DMS114 treated with DMSO at 0.1 percent for 48 hours (cell line): ENCODE measurements around the gene LAMA2.
"Not testable (repeated sequence)": the region's sequence is repeated elsewhere in the genome, so short reads cannot be mapped to it uniquely, and the experiment has no call there.

Source experiments
- DNase-seq: peaks from one replicate; lab custom pipeline; 2025; ENCODE audit not compliant: unreplicated experiment; lab: John Stamatoyannopoulos, UW

LAMA2 gene

DNA sequence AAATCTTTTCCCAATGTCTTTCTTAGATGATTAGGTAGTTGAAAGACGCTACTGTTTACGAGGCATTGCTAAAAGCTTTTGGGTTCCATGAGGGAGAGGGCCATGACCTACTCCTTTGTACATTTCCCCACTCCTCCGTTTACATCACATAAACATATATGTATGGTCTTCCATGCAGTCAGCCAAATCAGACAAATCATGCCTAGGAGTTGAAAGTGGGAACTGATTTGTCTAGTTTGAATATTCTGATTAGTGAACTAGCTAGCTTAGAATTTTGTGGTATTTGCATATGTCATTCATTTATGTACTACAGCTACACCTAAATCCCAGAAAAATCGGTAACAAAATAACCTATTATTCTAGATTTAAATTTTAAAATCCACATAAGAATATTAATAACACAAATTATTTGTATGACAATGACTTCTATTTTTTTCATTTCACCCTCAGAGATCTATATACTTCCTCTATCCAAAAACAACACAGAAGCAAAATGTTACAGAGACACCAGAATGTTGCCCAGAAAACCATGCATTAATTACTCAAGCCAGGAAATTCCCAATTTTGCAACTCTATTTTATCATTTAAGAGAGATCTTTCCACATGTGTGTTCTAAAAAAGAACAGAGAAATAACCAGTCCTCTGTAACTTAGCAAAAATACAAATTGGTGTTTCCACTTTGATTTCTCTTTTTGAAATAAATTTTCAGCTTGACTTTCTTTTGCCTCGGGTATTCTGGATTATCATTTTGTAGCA, 231.9 kb downstream of the LAMA2 start:
- no peak for DNase-seq

DNA sequence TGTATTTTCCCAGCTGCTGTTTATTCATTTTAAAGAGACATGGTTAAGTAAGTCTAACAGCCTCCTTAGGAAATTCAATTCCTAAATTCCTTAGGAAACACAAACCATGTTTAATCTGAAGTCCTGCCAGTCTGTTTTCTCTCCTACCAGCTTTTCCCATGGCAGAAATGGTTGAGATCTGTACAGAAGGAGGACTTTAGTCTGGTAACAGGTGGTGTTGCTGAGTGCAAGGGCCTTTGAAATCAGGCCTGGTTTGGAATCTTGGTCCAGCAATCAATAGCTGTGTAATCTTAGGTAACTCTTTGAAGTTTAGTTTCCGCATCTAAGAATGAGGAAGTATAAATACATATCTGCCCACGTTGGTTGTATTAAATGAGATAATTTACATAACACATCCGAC, 232.5 kb downstream of the LAMA2 start:
- DNase-seq, result no peak

DNA sequence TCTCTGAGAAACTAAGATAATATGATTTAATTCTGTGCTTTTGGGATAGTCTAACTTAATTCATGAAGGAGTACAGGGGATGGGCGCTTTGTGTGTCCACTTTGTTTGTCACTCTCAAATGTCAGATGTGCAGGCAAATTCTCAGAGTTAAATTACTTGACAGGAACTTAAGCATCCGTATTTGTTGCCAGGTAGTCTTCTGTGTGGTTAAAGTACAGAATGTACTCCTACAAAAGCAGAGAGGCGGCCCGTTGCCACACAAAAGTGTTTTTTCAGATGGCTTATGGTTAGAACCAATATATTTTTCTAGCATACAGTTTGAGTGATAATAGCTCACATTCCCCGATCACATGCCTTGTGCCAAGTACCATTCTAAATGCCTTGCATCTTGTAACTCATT, 234.4 kb downstream of the LAMA2 start:
- no peak for DNase-seq

DNA sequence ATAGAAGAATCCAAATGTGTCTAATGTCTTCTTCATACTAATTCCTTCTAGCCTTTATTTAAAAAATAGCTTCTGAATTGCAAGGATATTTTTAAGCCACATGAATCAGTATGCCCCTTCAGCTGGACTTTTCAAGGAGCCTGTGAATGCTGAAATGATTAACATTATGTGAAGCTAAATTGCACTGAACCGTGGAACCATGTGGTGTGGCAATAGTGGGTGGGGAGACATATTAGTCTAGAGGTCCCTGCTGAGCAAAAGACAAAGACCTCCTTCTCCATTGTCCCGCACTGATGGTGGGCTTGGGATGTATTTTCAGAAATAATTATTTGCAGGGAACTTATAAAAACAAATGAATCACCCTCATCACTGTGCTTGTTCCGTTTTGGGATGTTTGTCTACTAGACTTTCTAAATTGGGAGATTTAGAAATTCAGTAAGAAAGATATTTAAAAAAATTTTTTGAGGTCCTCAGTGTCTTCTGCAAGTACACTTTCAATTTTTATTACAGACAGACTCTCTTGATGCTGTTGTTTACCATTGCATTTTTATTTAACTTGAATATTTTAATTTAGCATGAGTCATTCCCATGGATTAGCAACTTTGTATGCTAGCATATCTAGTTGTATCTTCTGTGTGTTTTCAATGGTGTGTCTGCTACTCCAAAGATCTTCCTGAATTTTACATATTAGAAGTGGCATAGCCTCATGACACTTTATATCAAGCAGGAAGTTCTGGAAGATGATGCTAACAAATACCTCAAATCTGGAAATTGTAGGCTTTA, 238.1 kb downstream of the LAMA2 start:
- DNase-seq, result no peak

DNA sequence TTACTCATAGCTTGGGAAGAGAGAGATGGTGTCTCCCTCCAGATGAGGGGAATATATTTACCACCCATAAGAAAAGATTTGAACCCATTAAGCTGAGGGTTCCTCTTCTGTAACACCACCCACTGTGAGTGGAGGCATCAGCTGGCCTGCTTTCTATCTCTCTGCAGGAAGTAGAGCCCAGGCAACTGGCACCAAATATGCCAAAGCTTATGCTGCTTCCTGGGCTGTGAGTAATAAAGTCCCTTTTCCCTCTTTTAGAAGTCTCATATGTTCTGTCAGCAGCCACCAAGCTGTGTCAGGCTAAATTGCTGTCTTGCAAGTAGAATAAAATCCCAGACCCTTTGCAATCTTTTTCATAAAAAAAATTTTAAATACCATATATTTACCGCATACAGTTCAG, 241.4 kb downstream of the LAMA2 start:
- DNase-seq, result no peak

DNA sequence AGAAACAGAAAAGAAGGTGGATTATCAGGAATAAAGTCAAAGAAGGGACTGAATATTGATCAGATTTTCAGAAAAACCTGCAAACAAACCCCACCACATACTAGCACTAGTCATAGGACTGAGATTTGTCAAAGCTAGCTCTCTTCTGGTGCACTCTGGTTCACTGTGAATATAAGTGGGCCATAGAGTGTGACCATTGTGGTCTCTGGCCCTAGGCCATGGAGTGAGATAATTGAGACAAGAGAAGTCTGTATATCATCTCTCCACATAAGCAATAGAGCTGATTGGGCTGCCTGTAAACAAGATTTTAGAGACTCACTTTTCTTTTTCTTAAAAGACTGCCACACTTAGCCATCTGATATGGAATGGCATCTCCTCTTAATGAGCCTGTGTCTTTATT, 247.2 kb downstream of the LAMA2 start:
- no peak for DNase-seq

DNA sequence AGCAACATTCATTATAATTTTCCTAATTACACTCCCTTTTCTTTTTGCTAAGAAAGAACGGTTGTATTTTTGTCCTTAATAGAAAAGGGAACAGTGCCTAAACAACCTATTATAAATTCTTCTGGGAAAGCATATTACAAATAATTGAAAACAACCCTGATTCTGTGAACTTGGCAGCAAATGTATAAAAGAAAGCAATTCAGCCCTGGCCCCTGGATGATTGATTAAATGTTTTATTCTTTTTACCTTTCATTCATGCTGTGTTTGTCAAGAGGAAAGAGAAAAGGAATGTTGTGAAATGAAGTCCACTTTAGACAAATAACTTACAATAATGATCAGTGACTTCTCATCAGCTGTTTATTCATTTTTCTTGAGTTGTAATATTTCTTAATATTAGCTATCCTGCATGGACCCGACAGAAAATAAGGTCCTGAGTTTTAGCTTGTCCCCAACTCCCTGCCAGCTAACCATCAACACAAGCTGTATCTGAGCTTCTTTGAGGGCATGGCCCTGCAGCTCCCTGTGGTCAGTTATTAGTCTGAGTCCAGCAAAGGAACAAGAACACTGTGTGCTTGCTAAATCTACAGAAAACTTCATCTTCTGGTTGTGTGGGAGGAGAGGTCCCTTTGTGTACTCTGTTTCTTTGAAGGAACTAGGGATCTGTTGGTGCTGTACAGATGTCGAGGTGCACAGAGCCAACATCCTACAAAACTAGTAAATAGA, 248.2 kb downstream of the LAMA2 start:
- DNase-seq, result no peak

DNA sequence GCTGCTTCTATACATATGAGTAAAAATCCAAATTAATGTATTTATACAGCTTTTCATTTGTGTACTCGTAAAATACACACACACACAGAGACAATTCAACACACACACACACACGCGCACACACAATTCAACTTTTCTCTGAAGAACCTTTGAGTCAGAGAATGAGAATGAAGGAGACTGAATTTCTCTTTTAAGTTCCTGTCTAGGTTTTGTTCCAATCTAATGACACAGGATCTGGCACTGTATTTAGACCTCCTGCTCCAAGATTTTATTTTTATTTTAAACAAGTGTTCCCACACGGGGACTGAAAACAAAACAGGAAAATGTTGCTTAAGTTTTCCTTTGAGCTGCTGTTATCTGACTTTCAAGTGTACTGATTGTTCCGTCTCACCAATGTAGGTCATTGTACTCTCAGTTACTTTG, 250.8 kb downstream of the LAMA2 start:
- no peak for DNase-seq

DNA sequence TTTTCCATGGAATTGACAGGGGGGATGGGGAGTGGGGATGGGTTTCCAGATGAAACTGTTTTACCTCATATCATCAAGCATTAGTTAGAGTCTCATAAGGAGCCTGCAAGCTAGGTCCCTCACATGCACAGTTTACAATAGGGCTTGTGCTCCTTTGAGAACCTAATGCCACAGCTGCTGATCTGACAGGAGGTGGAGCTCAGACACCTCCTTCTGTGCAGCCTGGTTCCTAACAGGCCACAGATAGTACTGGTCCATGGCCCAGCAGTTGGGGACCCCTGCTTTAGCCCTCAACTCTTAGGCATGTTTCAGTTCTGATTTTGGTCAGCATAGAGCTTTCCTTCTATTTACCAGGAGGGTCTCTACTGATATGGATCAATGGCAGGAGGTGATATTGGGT, 251.6 kb downstream of the LAMA2 start:
- DNase-seq, result no peak

DNA sequence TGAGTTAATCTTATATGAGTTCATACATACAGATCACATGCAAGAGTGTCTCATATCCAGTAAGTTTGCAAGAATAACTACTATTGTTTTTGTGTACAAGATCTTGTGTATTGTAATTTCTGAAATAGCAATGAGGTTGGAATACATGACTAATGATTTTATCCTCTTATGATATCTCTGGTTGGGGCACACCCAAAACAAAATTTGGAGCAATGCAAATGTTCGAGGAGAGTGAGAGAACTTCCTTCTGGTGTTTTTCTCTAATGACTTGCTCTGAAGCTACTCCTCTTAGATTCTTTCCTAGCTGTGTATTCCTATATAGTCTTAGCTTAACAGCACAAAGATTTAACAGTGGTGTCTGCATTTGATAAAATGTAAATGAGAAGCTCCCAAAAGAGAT, 252.5 kb downstream of the LAMA2 start:
- DNase-seq, result no peak

DNA sequence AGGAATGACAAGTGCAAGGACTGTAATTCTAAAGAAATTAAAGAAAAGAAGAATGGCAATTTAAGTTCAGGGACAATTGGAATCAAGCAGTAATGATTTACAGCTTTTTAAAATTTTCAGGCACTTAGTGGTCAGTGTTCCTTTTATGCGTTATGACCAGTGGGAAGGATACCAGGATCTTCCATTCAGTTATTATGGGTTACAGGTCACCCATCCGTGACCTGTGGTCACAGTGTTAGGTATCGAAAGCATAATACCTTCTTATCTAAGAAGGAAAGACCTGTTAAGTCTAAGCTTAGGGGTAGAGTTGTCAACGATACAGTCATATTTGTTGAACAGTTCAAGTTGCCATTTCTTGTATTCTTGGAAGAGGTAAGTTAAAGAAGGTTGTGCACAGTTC, 253.8 kb downstream of the LAMA2 start:
- no peak for DNase-seq

DNA sequence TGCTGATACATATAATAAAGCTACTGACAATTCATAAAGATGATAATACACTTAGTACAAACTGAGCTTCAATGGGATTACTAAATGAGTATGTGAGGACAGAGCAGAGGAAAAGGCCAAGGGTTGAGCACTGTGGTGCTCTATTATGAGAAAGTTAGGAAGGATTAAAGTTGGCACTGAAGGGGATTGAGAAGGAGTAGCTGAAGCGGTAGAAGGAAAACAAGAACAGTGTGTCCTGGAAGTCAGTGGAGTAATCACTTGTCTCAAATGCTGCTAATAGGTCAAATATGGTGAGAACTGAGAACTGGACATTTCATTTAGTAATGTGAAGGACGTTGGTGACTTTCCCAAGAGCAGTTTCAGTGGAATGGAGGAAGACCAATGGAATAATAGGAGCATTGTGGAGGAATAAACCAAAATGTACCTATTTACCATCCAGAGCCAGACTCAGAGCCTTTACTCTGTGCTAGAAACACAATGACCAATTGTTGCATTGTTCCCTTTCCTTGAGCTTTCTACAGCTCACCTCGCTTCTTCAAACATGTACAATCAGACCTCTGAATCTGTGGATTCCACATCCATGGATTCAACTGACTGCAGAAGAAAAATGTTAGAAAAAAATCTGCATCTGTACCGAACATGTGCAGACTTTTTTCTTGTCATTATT, 255.9 kb downstream of the LAMA2 start:
- no peak for DNase-seq

DNA sequence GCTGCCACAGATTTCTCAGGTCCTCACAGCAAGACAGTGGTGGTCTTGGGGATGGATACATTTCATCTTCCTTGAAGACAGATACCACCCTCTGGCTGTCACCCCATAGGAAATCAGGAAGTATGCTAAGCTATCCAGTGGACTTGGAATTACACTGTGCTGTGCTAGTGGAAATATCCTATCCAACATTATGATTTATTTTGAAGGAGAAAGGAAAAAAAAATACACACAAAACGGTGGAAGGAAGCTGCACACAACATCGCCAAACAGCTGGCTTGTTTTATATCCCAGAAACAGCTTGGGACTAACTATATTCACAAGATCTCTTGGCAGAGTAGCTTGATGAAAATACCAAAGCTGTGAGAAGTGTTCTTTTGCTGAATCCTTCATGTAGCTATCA, 257.6 kb downstream of the LAMA2 start:
- no peak for DNase-seq

DNA sequence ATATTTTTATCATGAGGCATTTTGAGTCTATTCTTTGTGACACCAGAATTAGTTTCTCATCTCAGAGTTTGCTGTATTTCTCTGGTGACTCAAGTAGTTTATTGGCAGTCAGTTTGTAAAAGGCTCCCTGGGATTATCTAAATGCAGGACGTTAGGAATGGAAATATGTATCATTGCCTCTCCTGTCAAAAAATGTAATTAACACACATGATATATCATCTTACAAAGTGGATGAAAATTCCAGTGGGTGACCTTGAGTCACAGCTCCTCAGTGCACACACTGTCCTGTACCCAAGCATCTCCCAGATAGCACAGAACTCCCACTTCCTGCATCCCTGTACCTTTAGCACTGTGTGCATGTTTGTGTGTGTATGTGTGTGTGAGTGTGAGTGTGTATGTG, 258.6 kb downstream of the LAMA2 start:
- no peak for DNase-seq

DNA sequence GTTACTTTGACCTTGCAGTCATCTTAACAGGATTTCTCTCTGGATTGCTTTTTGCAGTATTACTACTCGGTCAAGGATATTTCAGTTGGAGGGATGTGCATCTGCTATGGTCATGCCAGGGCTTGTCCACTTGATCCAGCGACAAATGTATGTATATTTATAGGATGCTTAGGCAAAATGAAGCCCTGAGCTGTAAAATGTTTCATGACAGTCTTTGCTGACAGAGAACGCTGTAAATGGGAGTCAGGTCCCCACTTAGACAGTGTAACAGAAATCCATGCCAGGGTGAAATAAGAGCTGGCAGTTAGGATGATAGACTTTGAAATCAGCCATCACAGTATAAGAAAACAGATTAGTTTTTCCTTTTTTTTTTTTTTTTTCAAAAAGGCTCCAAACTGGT, 264.0 kb downstream of the LAMA2 start:
- no peak for DNase-seq

DNA sequence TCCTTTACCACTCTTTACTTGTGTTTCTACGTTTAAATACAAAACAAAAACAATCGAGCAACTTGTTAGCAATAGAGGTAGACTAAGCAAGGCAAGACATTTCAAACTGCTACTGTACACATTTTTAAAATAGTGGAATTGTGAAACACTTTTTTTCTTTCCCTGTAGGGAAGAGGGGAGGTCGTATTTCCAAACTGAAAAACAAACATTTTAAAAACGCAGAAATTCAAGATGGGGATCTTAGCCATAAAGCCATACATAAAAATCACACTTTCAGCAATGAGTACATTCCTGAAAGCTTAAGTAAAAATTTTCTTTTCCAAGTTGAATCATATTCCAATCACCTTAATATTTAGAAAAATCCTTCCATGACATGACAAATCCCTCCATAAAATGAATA, 267.6 kb downstream of the LAMA2 start:
- no peak for DNase-seq

DNA sequence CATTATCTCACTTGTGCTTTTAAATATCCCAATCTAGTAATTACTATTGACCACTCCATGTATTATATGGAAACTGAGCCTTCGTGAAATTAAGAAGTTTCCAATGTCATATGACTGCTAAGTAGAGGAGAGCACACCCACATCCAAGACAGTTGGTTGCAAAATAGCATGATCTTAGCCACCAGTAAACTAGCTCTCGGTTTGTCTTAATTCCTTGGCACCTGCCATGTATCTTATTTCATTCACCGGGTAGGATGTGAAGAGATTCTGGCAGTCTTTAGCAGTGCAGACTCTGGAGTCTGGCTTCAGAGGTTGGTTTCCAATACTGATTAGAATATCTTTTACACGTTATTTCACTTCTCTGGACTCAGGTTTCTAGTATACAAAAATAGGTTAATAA, 270.3 kb downstream of the LAMA2 start:
- DNase-seq, result no peak

DNA sequence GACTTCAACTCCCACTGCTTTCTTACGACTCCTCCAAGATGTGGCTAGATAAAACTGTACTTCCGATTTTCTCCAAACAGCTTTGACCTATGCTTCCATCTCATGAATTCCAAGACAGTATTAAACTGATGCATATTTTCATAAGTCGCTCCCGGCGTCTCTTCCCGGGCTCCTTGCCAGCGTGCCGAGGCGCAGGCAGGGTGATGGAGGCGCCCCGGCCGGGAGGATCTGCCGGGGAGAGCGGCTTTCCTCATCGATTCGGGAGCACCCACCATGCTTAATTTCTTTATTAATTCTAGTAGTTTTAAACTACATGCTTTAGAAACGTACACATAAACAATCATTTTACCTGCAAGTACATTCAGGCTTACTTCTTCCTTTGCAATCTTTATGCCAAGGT, 276.3 kb downstream of the LAMA2 start:
- not testable (repeated sequence) for DNase-seq

DNA sequence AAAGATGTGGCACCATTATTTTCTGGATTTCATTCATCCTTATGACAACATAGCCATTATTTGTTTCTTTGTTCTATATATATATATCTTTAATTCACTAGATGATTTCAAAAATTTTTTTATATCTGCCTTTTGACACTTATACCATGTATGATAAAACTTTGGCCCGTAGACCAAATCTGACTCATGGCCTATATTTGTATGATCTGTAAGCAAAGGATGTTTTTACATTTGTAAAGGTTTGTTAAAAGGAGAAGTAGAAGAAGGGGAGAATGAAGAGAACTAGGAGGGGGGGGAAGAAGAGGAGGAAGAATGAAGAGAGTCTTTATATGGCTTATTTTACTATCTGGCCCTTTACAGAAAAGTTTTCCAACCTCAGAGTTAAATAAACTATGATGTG, 279.7 kb downstream of the LAMA2 start:
- no peak for DNase-seq

DNA sequence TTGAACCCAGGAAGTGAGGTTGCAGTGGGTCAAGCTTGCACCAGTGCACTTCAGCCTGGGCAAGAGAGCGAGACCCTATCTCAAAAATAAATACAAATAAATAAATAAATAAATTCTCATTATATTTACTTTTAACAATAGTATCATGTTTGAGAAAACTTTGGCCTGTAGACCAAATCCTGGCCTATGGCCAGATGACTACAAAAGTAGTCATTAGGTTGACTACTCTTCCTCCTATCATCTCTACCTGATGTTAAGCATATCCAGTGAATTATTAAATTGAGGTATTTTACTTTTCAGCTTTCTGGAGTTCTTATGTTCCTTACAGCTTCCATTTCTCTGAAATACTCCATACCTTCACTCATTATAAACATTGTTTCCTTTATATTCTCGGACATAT, 280.6 kb downstream of the LAMA2 start:
- DNase-seq, result no peak

DNA sequence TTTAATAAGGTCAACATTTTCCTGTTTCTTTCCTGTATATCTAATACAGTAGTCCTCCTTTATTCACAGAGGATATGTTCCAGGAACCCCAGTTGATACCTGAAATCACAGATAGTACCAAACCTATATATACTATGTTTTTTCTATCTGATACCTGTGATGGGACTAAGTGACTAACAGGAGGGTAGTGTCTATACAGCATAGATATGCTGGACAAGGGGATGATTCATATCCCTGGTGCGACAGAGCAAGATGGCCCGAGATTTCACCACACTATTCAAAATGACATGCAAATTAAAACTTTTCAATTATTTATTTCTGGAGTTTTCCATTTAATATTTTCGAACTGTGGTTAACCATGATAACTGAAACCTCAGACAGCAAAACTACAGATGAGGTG, 281.1 kb downstream of the LAMA2 start:
- no peak for DNase-seq
